Stimulated activated CD8-positive, alpha-beta memory T cell treated with anti-CD3 and anti-CD28 coated beads, Interleukin-12 subunit alpha, Interleukin-12 subunit beta, amount 100 ng/mL, for 1 hour (primary cell): ENCODE measurements around the gene ARPC3.
A peak's percentile ranks its signal among the peaks of the same experiment; 100 is the strongest.
"Not testable (repeated sequence)": the region's sequence is repeated elsewhere in the genome, so short reads cannot be mapped to it uniquely, and the experiment has no call there.

Source experiments
- DNase-seq: peaks from one replicate; pipeline ENCODE4 v3.0.0-alpha.2; 2020; ENCODE audit warnings: low read depth

The ARPC3 gene

GRCh38 chr12:110449799-110450497, at the start of gene ARPC3:
Gene ARPC3, minus strand, starts transcription at chr12:110450337. Its CDS starts 77 bp downstream, at chr12:110450260.
- peak; percentile 91 for DNase-seq

- no peak for DNase-seq
Observed at GRCh38 chr12:110498984-110499706, 49.0 kb upstream of the ARPC3 start.

- DNase-seq: no peak
Observed at GRCh38 chr12:110475426-110475825, 25.3 kb upstream of the ARPC3 start.

GRCh38 chr12:110468214-110469048, 18.3 kb upstream of the ARPC3 start, which contains the start of the genes FAM216A and GPN3:
Gene FAM216A, plus strand, starts transcription at chr12:110468845. Its CDS starts 31 bp downstream, at chr12:110468876.
Gene GPN3, minus strand, starts transcription at chr12:110468257. Its CDS starts 54 bp downstream, at chr12:110468203.
- peak; percentile 91 for DNase-seq

GRCh38 chr12:110467847-110468213, 17.7 kb upstream of the ARPC3 start:
- DNase-seq: no peak

GRCh38 chr12:110466791-110467190, 16.7 kb upstream of the ARPC3 start:
- DNase-seq: no peak

- DNase-seq: not testable (repeated sequence)
Observed at GRCh38 chr12:110465765-110466164, 15.6 kb upstream of the ARPC3 start.

GRCh38 chr12:110465024-110465423, 14.9 kb upstream of the ARPC3 start:
- no peak for DNase-seq

- not testable (repeated sequence) for DNase-seq
Observed at GRCh38 chr12:110461189-110461588, 11.1 kb upstream of the ARPC3 start.

- DNase-seq: no peak
Observed at GRCh38 chr12:110458756-110459155, 8.6 kb upstream of the ARPC3 start.

- DNase-seq: no peak
Observed at GRCh38 chr12:110453569-110454296, 3.6 kb upstream of the ARPC3 start.

GRCh38 chr12:110451263-110451662, 1.1 kb upstream of the ARPC3 start:
- no peak for DNase-seq

GRCh38 chr12:110444455-110444854, 5.7 kb downstream of the ARPC3 start:
- DNase-seq: no peak

- no peak for DNase-seq
Observed at GRCh38 chr12:110436231-110436630, 13.9 kb downstream of the ARPC3 start.

GRCh38 chr12:110431957-110432587, 18.1 kb downstream of the ARPC3 start:
- DNase-seq: no peak

- not testable (repeated sequence) for DNase-seq
Observed at GRCh38 chr12:110429676-110430075, 20.5 kb downstream of the ARPC3 start.

- no peak for DNase-seq
Observed at GRCh38 chr12:110426406-110426805, 23.7 kb downstream of the ARPC3 start.

- DNase-seq: no peak
Observed at GRCh38 chr12:110424237-110424636, 25.9 kb downstream of the ARPC3 start.

- DNase-seq: no peak
Observed at GRCh38 chr12:110421701-110422100, 28.4 kb downstream of the ARPC3 start.

GRCh38 chr12:110421159-110421661, 28.9 kb downstream of the ARPC3 start:
- no peak for DNase-seq

GRCh38 chr12:110420644-110421043, 29.5 kb downstream of the ARPC3 start:
- not testable (repeated sequence) for DNase-seq
